Vagina (tissue), 2 donors: ENCODE results near the gene MCHR2.

ENCODE experiments used
- CTCF ChIP-seq, 3 experiments: fragments of 450-650 bp in 2 of 3; fragments of 200-600 bp in 1 of 3; sonication (generic) in 1 of 3; IDR thresholded peaks; one replicate each; pipeline ENCODE4 v1.5.1; 2017 to 2019; ENCODE audit warnings: antibody characterized with exemption in 3 of 3, mild to moderate bottlenecking in 2 of 3, moderate library complexity in 2 of 3
- POLR2A ChIP-seq, 2 donors: fragments of 450-650 bp; IDR thresholded peaks; one replicate each; pipeline ENCODE4 v1.6.1; 2017; ENCODE audit warnings: antibody characterized with exemption in 2 of 2, mild to moderate bottlenecking in 2 of 2, moderate library complexity in 2 of 2

- no peak for TF ChIP-seq CTCF (IDR thresholded peaks at IDR 0.05)
- no peak for TF ChIP-seq POLR2A (IDR thresholded peaks at IDR 0.05)
Observed at GRCh38 chr6:99879431-99879830, 114.6 kb downstream of the MCHR2 start.
